Sigmoid colon (tissue), 7 donors: ENCODE measurements around the gene PTPN14. TPM values are rescaled to one million over a fixed set of nuclear protein-coding genes. Genes with fewer than 3 reads are reported as not detected.

Experiments used
- DNase-seq: peaks from one replicate; pipeline ENCODE4 v3.0.0-alpha.2; 2019
- H3K27ac ChIP-seq, 4 donors: fragments of 200-600 bp; sonication (generic); one replicate each; pipeline ENCODE4 v1.5.1; 2016 to 2019; ENCODE audit warnings: mild to moderate bottlenecking in 1 of 4
- H3K27me3 ChIP-seq, 3 donors: fragments of 200-600 bp; sonication (generic); one replicate each; pipeline ENCODE4 v1.5.1; 2019; ENCODE audit warnings: mild to moderate bottlenecking in 1 of 3
- H3K36me3 ChIP-seq, 4 donors: fragments of 200-600 bp; sonication (generic); one replicate each; pipeline ENCODE4 v1.5.1; 2016 to 2019
- H3K4me1 ChIP-seq, 4 donors: fragments of 200-600 bp; sonication (generic); one replicate each; pipeline ENCODE4 v1.5.1; 2017 to 2019
- H3K4me3 ChIP-seq, 4 donors: fragments of 200-600 bp; sonication (generic); one replicate each; pipeline ENCODE4 v1.5.1; 2017 to 2019; ENCODE audit warnings: mild to moderate bottlenecking in 2 of 4, moderate library complexity in 1 of 4
- H3K9me3 ChIP-seq, 4 donors: fragments of 200-600 bp in 3 of 4; sonication (generic) in 3 of 4; one replicate each; pipeline versions ENCODE4 v1.5.1 to v1.6.1; 2013 to 2019
- CTCF ChIP-seq, 4 experiments: fragments of 450-650 bp in 3 of 4; fragments of 200-600 bp in 1 of 4; IDR thresholded peaks; one replicate each; pipeline ENCODE4 v1.5.1; 2016 to 2019; ENCODE audit warnings: antibody characterized with exemption in 4 of 4, mild to moderate bottlenecking in 3 of 4, moderate library complexity in 2 of 4
- EP300 ChIP-seq, 4 donors: sonication (generic); formaldehyde crosslinking; IDR thresholded peaks; one replicate each; pipeline ENCODE4 v1.6.1; 2017; ENCODE audit warnings: antibody characterized with exemption in 4 of 4
- POLR2A ChIP-seq, 2 donors: fragments of 450-650 bp; IDR thresholded peaks; one replicate each; pipeline ENCODE4 v1.6.1; 2016; ENCODE audit warnings: antibody characterized with exemption in 2 of 2, mild to moderate bottlenecking in 2 of 2, moderate library complexity in 2 of 2
- POLR2AphosphoS5 ChIP-seq, 4 donors: sonication (generic); formaldehyde crosslinking; IDR thresholded peaks; one replicate each; pipeline ENCODE4 v1.6.1; 2017; ENCODE audit warnings: antibody characterized with exemption in 4 of 4
- WGBS, 2 donors: extraction: QIAGEN DNeasy Blood & Tissue Kit; methylation state at CpG; one replicate each; pipeline ENCODE4 v1.1.7; 2013; 5-methylcytosine and 5-hydroxymethylcytosine counted together
- intact Hi-C: fragments of 100-400 bp; cut with DNase I; formaldehyde crosslinking; loops from one replicate; pipeline ENCODE4 v1.15.1; 2023
- polyA plus RNA-seq, 3 donors: library from polyadenylated mRNA; stranded (reverse); fragments of 200-250 nt; gene quantifications; one replicate each; pipeline ENCODE4 v1.2.3, GENCODE V29; 2013
- total RNA-seq, 4 donors: library from RNA; depleted of rRNA; stranded (reverse); fragments of >200 nt; gene quantifications; one replicate each; pipeline ENCODE4 v1.1.0, GENCODE V29; 2016
- donor health status: healthy with polysubstance abuse.
- donor health status: Bipolar disorder and iron deficiency.
- donor health status: healthy.

PTPN14 gene
- total and polyA plus RNA-seq, 7 donors: 0.46 to 35.5 (median 20.1) TPM

- Histone ChIP-seq H3K4me1 (no peaks in the 10 kb centered on the region), H3K36me3 (peaks cover 11 to 69% (median 14%) of the 10 kb centered on the region in 4 donors), H3K4me3 (no peak overlapping the region), H3K9me3 (no peaks in the 10 kb centered on the region), H3K27me3 (no peaks in the 10 kb centered on the region), H3K27ac (peak overlapping the region in 1 of 4 donors; percentile 2)
- TF ChIP-seq POLR2AphosphoS5 (IDR thresholded peaks at IDR 0.05) (no peak), EP300 (IDR thresholded peaks at IDR 0.05) (no peak), POLR2A (IDR thresholded peaks at IDR 0.05) (no peak), CTCF (IDR thresholded peaks at IDR 0.05) (no peak)
- 34 to 75% methylated on average over 1 of the region's 1 CpG for WGBS, 2 donors
- no peak for DNase-seq
- intact Hi-C loops: no loop called here
Observed at GRCh38 chr1:214361636-214362035, 189.8 kb downstream of the PTPN14 start.

- 85 to 92% methylated on average over 3 of the region's 3 CpGs for WGBS, 2 donors
- Histone ChIP-seq H3K27ac (no peak overlapping the region), H3K27me3 (no peaks in the 10 kb centered on the region), H3K9me3 (no peaks in the 10 kb centered on the region), H3K4me1 (no peaks in the 10 kb centered on the region), H3K36me3 (peaks cover 11 to 75% (median 16%) of the 10 kb centered on the region in 4 donors), H3K4me3 (no peak overlapping the region)
- no peak for DNase-seq
- intact Hi-C loops: no loop called here
- no peak for TF ChIP-seq CTCF (IDR thresholded peaks at IDR 0.05)
- no peak for TF ChIP-seq POLR2AphosphoS5 (IDR thresholded peaks at IDR 0.05)
- TF ChIP-seq POLR2A (IDR thresholded peaks at IDR 0.05): no peak
- no peak for TF ChIP-seq EP300 (IDR thresholded peaks at IDR 0.05)
Observed at GRCh38 chr1:214360525-214361164, 190.8 kb downstream of the PTPN14 start.

- H3K27me3 ChIP-seq: no peaks in the 10 kb centered on the region
- TF ChIP-seq CTCF (IDR thresholded peaks at IDR 0.05) (no peak), POLR2AphosphoS5 (IDR thresholded peaks at IDR 0.05) (no peak), EP300 (IDR thresholded peaks at IDR 0.05) (no peak), POLR2A (IDR thresholded peaks at IDR 0.05) (no peak)
- no peak overlapping the region for H3K4me3 ChIP-seq
- 83 to 92% methylated on average over 5 of the region's 5 CpGs for WGBS, 2 donors
- no peak overlapping the region for H3K27ac ChIP-seq
- peaks cover 0 to 4% (median 1%) of the 10 kb centered on the region in 4 donors for H3K4me1 ChIP-seq
- intact Hi-C loops: no loop called here
- H3K36me3 ChIP-seq: peaks cover 11 to 72% (median 16%) of the 10 kb centered on the region in 4 donors
- DNase-seq: no peak
- no peaks in the 10 kb centered on the region for H3K9me3 ChIP-seq
Observed at GRCh38 chr1:214360116-214360515, 191.3 kb downstream of the PTPN14 start.

- Histone ChIP-seq H3K36me3 (peaks cover 11 to 30% (median 14%) of the 10 kb centered on the region in 4 donors), H3K27me3 (no peaks in the 10 kb centered on the region), H3K4me3 (no peak overlapping the region), H3K27ac (peak overlapping the region in 1 of 4 donors; percentile 52), H3K9me3 (no peaks in the 10 kb centered on the region), H3K4me1 (peaks cover 2 to 38% (median 11%) of the 10 kb centered on the region in 4 donors)
- 78 to 85% methylated on average over 4 of the region's 4 CpGs for WGBS, 2 donors
- intact Hi-C loops: no loop called here
- TF ChIP-seq CTCF (IDR thresholded peaks at IDR 0.05) (no peak), EP300 (IDR thresholded peaks at IDR 0.05) (no peak), POLR2AphosphoS5 (IDR thresholded peaks at IDR 0.05) (no peak), POLR2A (IDR thresholded peaks at IDR 0.05) (no peak)
- no peak for DNase-seq
Observed at GRCh38 chr1:214354440-214355148, 196.8 kb downstream of the PTPN14 start.
